HG03439 (cell line): Measurements from ENCODE around the gene KRT38.
"Not testable (repeated sequence)": the region's sequence is repeated elsewhere in the genome, so short reads cannot be mapped to it uniquely, and the experiment has no call there.

Experiments used
- ATAC-seq: cut with Tn5 transposase; IDR thresholded peaks from one replicate; pipeline ENCODE4 v1.9.1; 2021; ENCODE audit warnings: mild to moderate bottlenecking, moderate library complexity; ENCODE audit not compliant: unreplicated experiment

KRT38 gene

GRCh38 chr17:41424111-41424635, 16.6 kb downstream of the KRT38 start, which contains the start of gene KRT37:
TSS of gene KRT37 (minus strand) at chr17:41424585. CDS start at chr17:41424523, 62 bp downstream.
- no peak for ATAC-seq

GRCh38 chr17:41422586-41422985, 18.2 kb downstream of the KRT38 start:
- ATAC-seq: not testable (repeated sequence)

- no peak for ATAC-seq
Observed at GRCh38 chr17:41421617-41422016, 19.2 kb downstream of the KRT38 start.

- ATAC-seq: no peak
Observed at GRCh38 chr17:41421116-41421515, 19.7 kb downstream of the KRT38 start.

- ATAC-seq: no peak
Observed at GRCh38 chr17:41420134-41420533, 20.6 kb downstream of the KRT38 start.

- no peak for ATAC-seq
Observed at GRCh38 chr17:41419716-41420115, 21.1 kb downstream of the KRT38 start.

- no peak for ATAC-seq
Observed at GRCh38 chr17:41418116-41418860, 22.5 kb downstream of the KRT38 start.

- ATAC-seq: no peak
Observed at GRCh38 chr17:41417576-41418015, 23.2 kb downstream of the KRT38 start.

GRCh38 chr17:41417127-41417526, 23.7 kb downstream of the KRT38 start:
- no peak for ATAC-seq

- no peak for ATAC-seq
Observed at GRCh38 chr17:41416479-41416878, 24.3 kb downstream of the KRT38 start.

GRCh38 chr17:41415833-41416335, 24.9 kb downstream of the KRT38 start:
- no peak for ATAC-seq

- no peak for ATAC-seq
Observed at GRCh38 chr17:41415411-41415810, 25.4 kb downstream of the KRT38 start.

- ATAC-seq: no peak
Observed at GRCh38 chr17:41413982-41414381, 26.8 kb downstream of the KRT38 start.

GRCh38 chr17:41413353-41413957, 27.3 kb downstream of the KRT38 start:
- no peak for ATAC-seq

GRCh38 chr17:41411072-41411840, 29.5 kb downstream of the KRT38 start:
- no peak for ATAC-seq

- no peak for ATAC-seq
Observed at GRCh38 chr17:41407226-41407625, 33.6 kb downstream of the KRT38 start.

GRCh38 chr17:41406205-41406604, 34.6 kb downstream of the KRT38 start:
- no peak for ATAC-seq

GRCh38 chr17:41404024-41404671, 36.6 kb downstream of the KRT38 start:
- no peak for ATAC-seq

- ATAC-seq: no peak
Observed at GRCh38 chr17:41403404-41404023, 37.3 kb downstream of the KRT38 start.

- no peak for ATAC-seq
Observed at GRCh38 chr17:41402161-41402560, 38.6 kb downstream of the KRT38 start.
